Stimulated activated CD8-positive, alpha-beta memory T cell treated with anti-CD3 and anti-CD28 coated beads, Interleukin-15, amount 100 ng/mL, for 4 hours (primary cell): ENCODE results near the gene DNAJB1.
"Not testable (repeated sequence)": the region's sequence is repeated elsewhere in the genome, so short reads cannot be mapped to it uniquely, and the experiment has no call there.

Experiments
- DNase-seq, 2 donors: peaks; one replicate each; pipeline ENCODE4 v3.0.0-alpha.2; 2020; ENCODE audit warnings: low read depth in 2 of 2

The DNAJB1 gene

GRCh38 chr19:14517840-14518505 is at the start of gene DNAJB1:
Gene DNAJB1 (minus strand): TSS chr19:14518397. CDS start chr19:14518349, 48 bp downstream.
- DNase-seq = peak; percentile 27 to 63

- no peak for DNase-seq
Observed at GRCh38 chr19:14567079-14567478, 48.9 kb upstream of the DNAJB1 start.

- DNase-seq = no peak
Observed at GRCh38 chr19:14566712-14567077, 48.5 kb upstream of the DNAJB1 start.

GRCh38 chr19:14565765-14566711 is 47.8 kb upstream of the DNAJB1 start:
- no peak for DNase-seq

- no peak for DNase-seq
Observed at GRCh38 chr19:14565298-14565679, 47.1 kb upstream of the DNAJB1 start.

GRCh38 chr19:14564652-14565297 is 46.6 kb upstream of the DNAJB1 start:
- not testable (repeated sequence) for DNase-seq

- DNase-seq = no peak
Observed at GRCh38 chr19:14563989-14564651, 45.9 kb upstream of the DNAJB1 start.

GRCh38 chr19:14563590-14563926 is 45.4 kb upstream of the DNAJB1 start:
- no peak for DNase-seq

GRCh38 chr19:14562660-14563589 is 44.7 kb upstream of the DNAJB1 start:
- DNase-seq = no peak

- DNase-seq = no peak
Observed at GRCh38 chr19:14561847-14562351, 43.7 kb upstream of the DNAJB1 start.

- no peak for DNase-seq
Observed at GRCh38 chr19:14561249-14561648, 43.1 kb upstream of the DNAJB1 start.

GRCh38 chr19:14560776-14561108 is 42.5 kb upstream of the DNAJB1 start:
- DNase-seq = no peak

- DNase-seq = no peak
Observed at GRCh38 chr19:14559916-14560775, 41.9 kb upstream of the DNAJB1 start.

- DNase-seq = no peak
Observed at GRCh38 chr19:14558370-14559066, 40.3 kb upstream of the DNAJB1 start.

- peak; percentile 41 to 44 for DNase-seq
Observed at GRCh38 chr19:14556662-14557188, 38.5 kb upstream of the DNAJB1 start.

GRCh38 chr19:14555918-14556661 is 37.9 kb upstream of the DNAJB1 start:
- DNase-seq = no peak

GRCh38 chr19:14554382-14554812 is 36.2 kb upstream of the DNAJB1 start:
- DNase-seq = no peak

GRCh38 chr19:14553939-14554243 is 35.7 kb upstream of the DNAJB1 start:
- no peak for DNase-seq
